Measurements from ENCODE around the gene DEDD.

DNA sequence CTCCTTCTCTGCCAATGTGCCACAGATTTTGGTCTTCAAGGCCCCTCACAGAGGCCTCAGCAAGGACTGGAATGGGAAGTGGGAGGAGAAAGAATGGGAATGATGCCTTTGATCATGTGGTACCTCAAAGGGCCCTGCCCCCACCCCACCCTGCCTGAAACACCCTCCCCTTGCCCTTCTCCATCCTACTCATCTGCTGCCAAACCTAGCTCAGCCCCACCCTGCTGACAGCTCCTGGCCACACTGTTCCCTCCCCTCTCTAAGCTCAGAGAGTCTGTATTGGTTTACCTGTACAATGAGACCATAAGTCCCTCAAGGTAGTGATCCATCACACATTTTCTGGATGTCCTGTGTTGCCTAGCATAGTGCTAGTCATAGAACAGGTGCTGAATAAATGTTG lies 56.1 kb downstream of the DEDD start:
- TF ChIP-seq, protein P1, sequence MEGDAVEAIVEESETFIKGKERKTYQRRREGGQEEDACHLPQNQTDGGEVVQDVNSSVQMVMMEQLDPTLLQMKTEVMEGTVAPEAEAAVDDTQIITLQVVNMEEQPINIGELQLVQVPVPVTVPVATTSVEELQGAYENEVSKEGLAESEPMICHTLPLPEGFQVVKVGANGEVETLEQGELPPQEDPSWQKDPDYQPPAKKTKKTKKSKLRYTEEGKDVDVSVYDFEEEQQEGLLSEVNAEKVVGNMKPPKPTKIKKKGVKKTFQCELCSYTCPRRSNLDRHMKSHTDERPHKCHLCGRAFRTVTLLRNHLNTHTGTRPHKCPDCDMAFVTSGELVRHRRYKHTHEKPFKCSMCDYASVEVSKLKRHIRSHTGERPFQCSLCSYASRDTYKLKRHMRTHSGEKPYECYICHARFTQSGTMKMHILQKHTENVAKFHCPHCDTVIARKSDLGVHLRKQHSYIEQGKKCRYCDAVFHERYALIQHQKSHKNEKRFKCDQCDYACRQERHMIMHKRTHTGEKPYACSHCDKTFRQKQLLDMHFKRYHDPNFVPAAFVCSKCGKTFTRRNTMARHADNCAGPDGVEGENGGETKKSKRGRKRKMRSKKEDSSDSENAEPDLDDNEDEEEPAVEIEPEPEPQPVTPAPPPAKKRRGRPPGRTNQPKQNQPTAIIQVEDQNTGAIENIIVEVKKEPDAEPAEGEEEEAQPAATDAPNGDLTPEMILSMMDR (IDR thresholded peaks at IDR 0.05; ENCODE audit: borderline replicate concordance, extremely low read depth, low read length, poor library complexity, severe bottlenecking) = no peak
- no peak for TF ChIP-seq EZH2 (IDR thresholded peaks at IDR 0.05; ENCODE audit: borderline replicate concordance, low read depth, low read length, severe bottlenecking)
